Lower leg skin (tissue), 3 donors: ENCODE results near the gene ACTRT2.

Source experiments
- POLR2A ChIP-seq, 2 donors: fragments of 450-650 bp; IDR thresholded peaks; one replicate each; pipeline ENCODE4 v1.6.1; 2016 to 2017; ENCODE audit warnings: antibody characterized with exemption in 2 of 2, mild to moderate bottlenecking in 1 of 2, moderate library complexity in 1 of 2
- TF ChIP-seq, protein P1 (sequence below), 3 donors: fragments of 450-650 bp; IDR thresholded peaks; one replicate each; pipeline ENCODE4 v1.5.1; 2016; ENCODE audit warnings: antibody characterized with exemption in 3 of 3, mild to moderate bottlenecking in 3 of 3, moderate library complexity in 2 of 3

- TF ChIP-seq, protein P1, sequence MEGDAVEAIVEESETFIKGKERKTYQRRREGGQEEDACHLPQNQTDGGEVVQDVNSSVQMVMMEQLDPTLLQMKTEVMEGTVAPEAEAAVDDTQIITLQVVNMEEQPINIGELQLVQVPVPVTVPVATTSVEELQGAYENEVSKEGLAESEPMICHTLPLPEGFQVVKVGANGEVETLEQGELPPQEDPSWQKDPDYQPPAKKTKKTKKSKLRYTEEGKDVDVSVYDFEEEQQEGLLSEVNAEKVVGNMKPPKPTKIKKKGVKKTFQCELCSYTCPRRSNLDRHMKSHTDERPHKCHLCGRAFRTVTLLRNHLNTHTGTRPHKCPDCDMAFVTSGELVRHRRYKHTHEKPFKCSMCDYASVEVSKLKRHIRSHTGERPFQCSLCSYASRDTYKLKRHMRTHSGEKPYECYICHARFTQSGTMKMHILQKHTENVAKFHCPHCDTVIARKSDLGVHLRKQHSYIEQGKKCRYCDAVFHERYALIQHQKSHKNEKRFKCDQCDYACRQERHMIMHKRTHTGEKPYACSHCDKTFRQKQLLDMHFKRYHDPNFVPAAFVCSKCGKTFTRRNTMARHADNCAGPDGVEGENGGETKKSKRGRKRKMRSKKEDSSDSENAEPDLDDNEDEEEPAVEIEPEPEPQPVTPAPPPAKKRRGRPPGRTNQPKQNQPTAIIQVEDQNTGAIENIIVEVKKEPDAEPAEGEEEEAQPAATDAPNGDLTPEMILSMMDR (IDR thresholded peaks at IDR 0.05) = no peak
- TF ChIP-seq POLR2A (IDR thresholded peaks at IDR 0.05) = no peak
These were observed 45.1 kb upstream of the ACTRT2 start for GRCh38 chr1:2976180-2976562.
